Right lung (tissue), 5 donors: ENCODE results near the gene COL2A1. TPM values are rescaled to one million over a fixed set of nuclear protein-coding genes. Genes with fewer than 3 reads are reported as not detected.
A peak's percentile ranks its signal among the peaks of the same experiment; 100 is the strongest.

ENCODE experiments used
- DNase-seq, 2 donors: peaks; one replicate each; pipeline ENCODE4 v3.0.0-alpha.2; 2013
- polyA plus RNA-seq, 5 donors: library from polyadenylated mRNA; unstranded; fragments of 120-200 nt; gene quantifications; one replicate each; pipeline versions ENCODE4 v1.2.1 to v1.2.3, GENCODE V29; 2013; ENCODE audit warnings: inconsistent platforms in 1 of 5, low replicate concordance in 1 of 5; ENCODE audit not compliant: insufficient read length in 5 of 5, insufficient read depth in 1 of 5

COL2A1 gene
- polyA plus RNA-seq, 5 donors: 60.4 to 78.4 (median 67.3) TPM

- DNase-seq: no peak
Observed at GRCh38 chr12:48015129-48015528, 10.9 kb upstream of the COL2A1 start.

- DNase-seq: no peak
Observed at GRCh38 chr12:48013287-48013686, 9.0 kb upstream of the COL2A1 start.

- no peak for DNase-seq
Observed at GRCh38 chr12:48012070-48012469, 7.8 kb upstream of the COL2A1 start.

- no peak for DNase-seq
Observed at GRCh38 chr12:48010366-48010970, 6.2 kb upstream of the COL2A1 start.

- no peak for DNase-seq
Observed at GRCh38 chr12:48009471-48009870, 5.2 kb upstream of the COL2A1 start.

- DNase-seq: no peak
Observed at GRCh38 chr12:48008950-48009349, 4.7 kb upstream of the COL2A1 start.

- no peak for DNase-seq
Observed at GRCh38 chr12:48008349-48008748, 4.1 kb upstream of the COL2A1 start.

GRCh38 chr12:48007206-48007605 is 2.9 kb upstream of the COL2A1 start:
- DNase-seq: no peak

- DNase-seq: no peak
Observed at GRCh38 chr12:48005750-48006021, 1.4 kb upstream of the COL2A1 start.

- no peak for DNase-seq
Observed at GRCh38 chr12:48005001-48005749, 899 bp upstream of the COL2A1 start.

- no peak for DNase-seq
Observed at GRCh38 chr12:48003226-48004052, 837 bp downstream of the COL2A1 start.

GRCh38 chr12:48002773-48003218 is 1.5 kb downstream of the COL2A1 start:
- DNase-seq: no peak

- no peak for DNase-seq
Observed at GRCh38 chr12:48002414-48002730, 1.9 kb downstream of the COL2A1 start.

GRCh38 chr12:48001505-48002413 is 2.5 kb downstream of the COL2A1 start:
- no peak for DNase-seq

GRCh38 chr12:48000878-48001504 is 3.3 kb downstream of the COL2A1 start:
- no peak for DNase-seq

GRCh38 chr12:47999816-48000215 is 4.5 kb downstream of the COL2A1 start:
- DNase-seq: no peak

- DNase-seq: no peak
Observed at GRCh38 chr12:47997321-47997720, 7.0 kb downstream of the COL2A1 start.

- DNase-seq: peak; percentile 86 to 90
Observed at GRCh38 chr12:47995981-47996401, 8.3 kb downstream of the COL2A1 start.

- DNase-seq: no peak
Observed at GRCh38 chr12:47993491-47993890, 10.8 kb downstream of the COL2A1 start.

- no peak for DNase-seq
Observed at GRCh38 chr12:47992776-47993175, 11.5 kb downstream of the COL2A1 start.
